HUES6 (cell line): ENCODE results near the gene GRID1.
A peak's percentile ranks its signal among the peaks of the same experiment; 100 is the strongest.

Source experiments
- H3K27ac ChIP-seq: 2 replicates; pipeline ENCODE4 v1.7.0; 2013; ENCODE audit warnings: low read depth, mild to moderate bottlenecking, low read length, inconsistent platforms
- H3K27me3 ChIP-seq: 2 replicates; pipeline ENCODE4 v1.6.1; 2013; ENCODE audit warnings: low read length; ENCODE audit not compliant: control insufficient read depth, insufficient read depth
- H3K36me3 ChIP-seq: 2 replicates; pipeline ENCODE4 v1.6.1; 2013; ENCODE audit warnings: low read length; ENCODE audit not compliant: control insufficient read depth, insufficient read depth
- H3K4me1 ChIP-seq: 2 replicates; pipeline ENCODE4 v1.6.1; 2013; ENCODE audit warnings: low read length; ENCODE audit not compliant: control insufficient read depth, insufficient read depth
- H3K4me3 ChIP-seq: 2 replicates; pipeline ENCODE4 v1.5.1; 2013; ENCODE audit warnings: low read depth, low read length
- H3K9ac ChIP-seq: one replicate; pipeline ENCODE4 v1.6.1; 2013; ENCODE audit warnings: mild to moderate bottlenecking, low read length
- H3K9me3 ChIP-seq: 2 replicates; pipeline ENCODE4 v1.6.1; 2013; ENCODE audit warnings: low read depth, low read length; ENCODE audit not compliant: control insufficient read depth, insufficient read depth

GRID1 gene

GRCh38 chr10:86366902-86367151, 232 bp upstream of the GRID1 start:
- Histone ChIP-seq H3K27me3 (peaks cover 96% of the 10 kb centered on the region), H3K9ac (no peak overlapping the region), H3K36me3 (no peaks in the 10 kb centered on the region), H3K4me3 (peak overlapping the region; percentile 55), H3K4me1 (peaks cover 12% of the 10 kb centered on the region; the same call in 1 of the 2 replicates), H3K27ac (no peak overlapping the region), H3K9me3 (no peaks in the 10 kb centered on the region)

DNA sequence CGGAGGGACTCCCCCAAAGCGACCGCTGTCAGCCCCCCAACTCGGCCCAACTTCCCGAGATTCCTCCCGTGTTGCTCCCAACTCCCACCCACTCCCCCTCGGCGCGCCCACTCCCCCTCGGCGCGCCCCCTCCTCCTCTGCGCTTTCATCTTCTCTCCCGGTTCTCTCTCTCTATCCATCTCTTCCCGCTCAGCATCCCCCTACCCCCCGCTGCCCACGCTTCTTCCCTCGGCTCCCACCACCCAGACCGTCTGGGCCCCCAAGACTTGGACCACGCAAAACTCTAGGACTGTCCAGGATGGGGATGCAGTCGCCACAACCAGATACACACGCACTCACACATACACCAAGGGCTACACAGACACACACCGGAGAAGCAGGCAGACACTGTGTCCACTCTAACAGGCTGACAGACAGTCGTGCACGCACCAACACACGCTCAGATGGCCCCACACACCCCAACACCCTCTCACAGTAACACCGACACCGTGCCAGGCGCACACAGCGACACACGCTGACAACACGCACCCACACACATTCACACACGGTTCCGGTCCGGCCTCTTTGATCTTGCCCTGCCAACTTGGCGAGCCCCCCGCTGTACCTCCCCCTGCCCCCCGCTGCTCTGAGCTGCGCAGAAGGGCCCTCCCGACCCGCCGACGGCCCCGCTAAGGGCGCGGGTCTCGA, 1.1 kb downstream of the GRID1 start:
- H3K36me3 ChIP-seq = no peaks in the 10 kb centered on the region
- H3K27me3 ChIP-seq = peaks cover 96% of the 10 kb centered on the region
- H3K27ac ChIP-seq = no peak overlapping the region
- peaks cover 12% of the 10 kb centered on the region; the same call in 1 of the 2 replicates for H3K4me1 ChIP-seq
- no peaks in the 10 kb centered on the region for H3K9me3 ChIP-seq
- peak overlapping the region; percentile 52 for H3K4me3 ChIP-seq
- no peak overlapping the region for H3K9ac ChIP-seq

- peaks cover 12% of the 10 kb centered on the region; the same call in 1 of the 2 replicates for H3K4me1 ChIP-seq
- H3K36me3 ChIP-seq = no peaks in the 10 kb centered on the region
- H3K27me3 ChIP-seq = peaks cover 93% of the 10 kb centered on the region
- H3K27ac ChIP-seq = no peak overlapping the region
- H3K9me3 ChIP-seq = no peaks in the 10 kb centered on the region
- peak overlapping the region; percentile 52 for H3K4me3 ChIP-seq
- no peak overlapping the region for H3K9ac ChIP-seq
Measured at GRCh38 chr10:86364491-86365345, 1.9 kb downstream of the GRID1 start.

DNA sequence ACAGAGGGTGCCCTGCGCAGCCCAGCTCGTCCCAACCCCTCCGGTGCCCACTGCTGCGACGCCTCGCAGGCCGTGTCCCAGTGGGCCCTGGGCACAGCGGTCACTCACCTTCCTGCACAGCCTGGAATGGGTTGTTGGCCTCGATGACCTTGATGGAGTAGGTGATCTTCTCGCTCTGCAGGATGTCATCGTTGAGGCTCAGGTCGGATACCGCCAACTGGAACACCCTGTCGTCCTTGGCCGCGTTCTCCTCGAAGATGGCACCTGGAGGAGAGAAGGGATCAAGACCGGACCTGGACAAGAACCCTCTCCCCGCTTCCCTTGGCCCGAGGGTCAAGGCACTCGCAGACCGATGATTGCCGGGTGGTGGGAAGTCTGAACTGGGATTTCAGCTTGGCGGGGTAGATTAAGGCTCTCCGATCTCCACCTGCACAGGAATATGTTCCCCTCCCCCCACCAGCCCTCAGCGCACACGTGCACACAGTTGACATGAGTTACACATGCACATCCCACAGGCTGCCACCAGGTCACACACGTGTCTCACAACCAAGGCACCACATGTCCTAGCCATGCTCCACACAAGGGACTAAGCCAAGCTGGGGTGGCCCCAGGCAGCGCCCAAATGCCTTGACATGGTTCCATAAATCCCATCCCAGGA, 2.6 kb downstream of the GRID1 start:
- Histone ChIP-seq H3K4me1 (peaks cover 12% of the 10 kb centered on the region; the same call in 1 of the 2 replicates), H3K36me3 (no peaks in the 10 kb centered on the region), H3K27me3 (peaks cover 91% of the 10 kb centered on the region), H3K9me3 (no peaks in the 10 kb centered on the region), H3K9ac (no peak overlapping the region), H3K27ac (no peak overlapping the region), H3K4me3 (peak overlapping the region; percentile 61)

- peak overlapping the region; percentile 61 for H3K4me3 ChIP-seq
- no peak overlapping the region for H3K9ac ChIP-seq
- H3K27me3 ChIP-seq = peaks cover 88% of the 10 kb centered on the region
- H3K9me3 ChIP-seq = no peaks in the 10 kb centered on the region
- peaks cover 12% of the 10 kb centered on the region; the same call in 1 of the 2 replicates for H3K4me1 ChIP-seq
- H3K36me3 ChIP-seq = no peaks in the 10 kb centered on the region
- no peak overlapping the region for H3K27ac ChIP-seq
Measured at GRCh38 chr10:86363184-86363832, 3.3 kb downstream of the GRID1 start.

GRCh38 chr10:86362586-86363183, 3.9 kb downstream of the GRID1 start:
- H3K4me1 ChIP-seq = peaks cover 11% of the 10 kb centered on the region; the same call in 1 of the 2 replicates
- no peaks in the 10 kb centered on the region for H3K9me3 ChIP-seq
- no peak overlapping the region for H3K9ac ChIP-seq
- H3K27ac ChIP-seq = no peak overlapping the region
- H3K4me3 ChIP-seq = peak overlapping the region; percentile 61
- no peaks in the 10 kb centered on the region for H3K36me3 ChIP-seq
- H3K27me3 ChIP-seq = peaks cover 81% of the 10 kb centered on the region

- H3K27me3 ChIP-seq = peaks cover 76% of the 10 kb centered on the region
- H3K27ac ChIP-seq = no peak overlapping the region
- H3K4me3 ChIP-seq = no peak overlapping the region
- H3K9ac ChIP-seq = no peak overlapping the region
- peaks cover 9% of the 10 kb centered on the region; the same call in 1 of the 2 replicates for H3K4me1 ChIP-seq
- no peaks in the 10 kb centered on the region for H3K36me3 ChIP-seq
- no peaks in the 10 kb centered on the region for H3K9me3 ChIP-seq
Measured at GRCh38 chr10:86362129-86362527, 4.5 kb downstream of the GRID1 start.

DNA sequence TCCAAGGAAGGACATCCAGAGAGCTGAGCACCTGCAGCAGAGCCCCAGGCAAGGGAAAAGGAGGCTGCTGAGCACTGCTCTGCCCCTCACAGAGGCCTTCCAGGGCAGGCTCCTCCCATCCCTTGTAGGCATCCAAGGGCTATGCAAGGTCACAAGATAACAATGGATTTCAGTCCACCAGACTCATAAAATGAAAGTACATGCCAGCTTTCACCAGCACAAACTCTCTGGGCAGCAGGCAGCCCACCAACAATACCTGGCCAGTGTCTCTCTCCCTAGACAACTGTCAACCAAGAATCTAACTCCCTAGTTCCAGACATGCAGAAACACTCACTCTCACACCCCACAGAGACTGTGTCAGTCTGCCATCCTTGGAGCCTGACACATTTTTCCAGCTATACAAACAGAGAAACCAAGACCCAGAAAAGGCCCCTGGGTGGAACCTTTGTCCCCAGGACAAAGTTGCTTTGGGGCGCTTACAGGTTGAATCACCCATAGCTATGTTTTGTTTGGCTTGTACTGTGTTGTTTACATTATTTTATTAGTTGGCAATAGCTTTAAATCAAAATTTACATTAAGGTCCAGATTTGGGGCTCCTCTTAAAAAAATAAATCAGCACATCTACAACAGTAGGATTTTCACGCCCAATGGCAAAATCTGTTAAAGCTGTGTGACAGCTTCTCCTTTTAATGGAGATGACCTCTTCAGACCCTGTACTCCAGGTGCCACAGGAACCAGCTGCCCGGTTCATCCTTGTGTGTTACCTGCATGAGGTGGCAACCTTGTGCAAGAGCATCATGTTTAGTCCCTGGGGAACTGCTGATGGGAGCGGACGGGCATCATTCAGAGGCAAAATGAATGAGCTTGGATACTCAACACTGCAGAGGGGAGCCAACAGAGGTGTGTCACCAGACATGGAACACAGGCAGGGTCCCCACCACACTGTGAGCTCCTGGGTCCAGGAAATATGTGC, 5.2 kb downstream of the GRID1 start:
- H3K4me3 ChIP-seq = no peak overlapping the region
- H3K9me3 ChIP-seq = no peaks in the 10 kb centered on the region
- H3K27ac ChIP-seq = no peak overlapping the region
- no peak overlapping the region for H3K9ac ChIP-seq
- H3K36me3 ChIP-seq = no peaks in the 10 kb centered on the region
- H3K4me1 ChIP-seq = peaks cover 9% of the 10 kb centered on the region; the same call in 1 of the 2 replicates
- peaks cover 77% of the 10 kb centered on the region for H3K27me3 ChIP-seq

DNA sequence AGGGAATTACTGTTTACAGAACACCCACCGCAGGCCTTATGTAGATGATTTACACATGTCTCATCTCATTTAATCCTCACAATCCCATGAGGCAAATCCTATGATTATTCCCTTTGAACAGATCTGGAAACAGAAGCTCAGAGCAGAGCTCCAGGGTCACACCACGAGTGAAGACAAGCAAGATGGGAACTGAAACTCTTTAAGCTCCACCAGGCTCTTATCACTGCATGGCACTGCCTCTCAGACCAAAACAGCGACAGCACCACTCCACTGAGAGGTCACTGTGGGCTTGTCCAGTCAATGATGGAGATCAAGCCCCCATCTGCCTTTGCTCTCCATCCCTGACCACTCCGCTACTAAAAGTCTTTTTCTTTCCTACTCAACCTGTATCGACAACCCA, 5.9 kb downstream of the GRID1 start:
- H3K27me3 ChIP-seq = peaks cover 70% of the 10 kb centered on the region
- H3K4me3 ChIP-seq = no peak overlapping the region
- no peak overlapping the region for H3K27ac ChIP-seq

GRCh38 chr10:86359954-86360353, 6.6 kb downstream of the GRID1 start:
- Histone ChIP-seq H3K4me3 (no peak overlapping the region), H3K9me3 (no peaks in the 10 kb centered on the region), H3K27me3 (peaks cover 63% of the 10 kb centered on the region), H3K27ac (no peak overlapping the region), H3K9ac (no peak overlapping the region), H3K4me1 (peaks cover 5% of the 10 kb centered on the region; the same call in 1 of the 2 replicates), H3K36me3 (no peaks in the 10 kb centered on the region)

More for the DNA sequence above, 5.9 kb downstream of the GRID1 start:
- Histone ChIP-seq H3K36me3 (no peaks in the 10 kb centered on the region), H3K4me1 (peaks cover 8% of the 10 kb centered on the region; the same call in 1 of the 2 replicates), H3K9ac (no peak overlapping the region), H3K9me3 (no peaks in the 10 kb centered on the region)
